GM12872 (cell line): Measurements from ENCODE around the gene SFT2D1.

Experiments
- TF ChIP-seq, protein P1 (sequence below): IDR thresholded peaks from 3 replicates; pipeline ENCODE4 v1.5.1; 2011; ENCODE audit warnings: low read depth, mild to moderate bottlenecking, low read length, moderate library complexity; ENCODE audit not compliant: insufficient read depth

SFT2D1 gene

DNA sequence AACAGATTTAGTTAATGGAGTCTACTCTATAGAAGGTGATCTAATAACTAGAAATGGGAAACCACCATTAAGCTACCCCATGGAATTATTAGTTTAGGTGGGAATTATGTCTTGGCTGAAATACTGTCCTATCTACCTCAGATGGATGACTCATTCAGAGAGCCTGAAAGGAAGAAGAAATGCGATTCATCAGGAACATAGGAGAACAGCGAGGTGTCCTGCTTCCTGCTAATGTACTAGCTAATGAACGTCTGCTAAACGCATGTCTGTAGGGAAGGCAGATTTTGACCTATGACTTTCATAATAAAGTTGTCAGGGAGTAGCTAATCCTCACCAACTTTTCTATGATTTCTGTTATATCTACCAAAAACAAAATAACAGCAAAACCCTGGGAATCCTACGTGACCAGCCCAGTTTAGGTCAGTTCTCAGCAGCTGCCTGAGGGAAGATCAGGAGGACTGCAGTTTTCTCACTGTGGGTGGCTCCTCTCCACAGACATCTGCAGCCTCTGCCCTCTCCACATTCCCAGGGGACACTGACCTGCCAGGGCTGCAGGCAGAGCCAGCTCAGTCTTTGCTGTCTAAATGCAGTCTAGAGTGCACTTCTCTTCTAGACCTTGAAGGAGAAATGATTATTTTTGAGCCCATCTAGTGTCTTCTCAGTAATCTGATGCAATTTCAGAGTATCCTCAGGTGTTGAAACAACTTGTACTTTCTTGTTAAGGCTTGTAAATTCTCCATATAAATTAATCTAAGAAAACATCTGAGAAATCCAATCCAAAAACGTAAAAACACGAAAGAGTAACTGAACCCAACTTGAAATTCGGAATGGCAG is 18.1 kb upstream of the SFT2D1 start:
- TF ChIP-seq, protein P1, sequence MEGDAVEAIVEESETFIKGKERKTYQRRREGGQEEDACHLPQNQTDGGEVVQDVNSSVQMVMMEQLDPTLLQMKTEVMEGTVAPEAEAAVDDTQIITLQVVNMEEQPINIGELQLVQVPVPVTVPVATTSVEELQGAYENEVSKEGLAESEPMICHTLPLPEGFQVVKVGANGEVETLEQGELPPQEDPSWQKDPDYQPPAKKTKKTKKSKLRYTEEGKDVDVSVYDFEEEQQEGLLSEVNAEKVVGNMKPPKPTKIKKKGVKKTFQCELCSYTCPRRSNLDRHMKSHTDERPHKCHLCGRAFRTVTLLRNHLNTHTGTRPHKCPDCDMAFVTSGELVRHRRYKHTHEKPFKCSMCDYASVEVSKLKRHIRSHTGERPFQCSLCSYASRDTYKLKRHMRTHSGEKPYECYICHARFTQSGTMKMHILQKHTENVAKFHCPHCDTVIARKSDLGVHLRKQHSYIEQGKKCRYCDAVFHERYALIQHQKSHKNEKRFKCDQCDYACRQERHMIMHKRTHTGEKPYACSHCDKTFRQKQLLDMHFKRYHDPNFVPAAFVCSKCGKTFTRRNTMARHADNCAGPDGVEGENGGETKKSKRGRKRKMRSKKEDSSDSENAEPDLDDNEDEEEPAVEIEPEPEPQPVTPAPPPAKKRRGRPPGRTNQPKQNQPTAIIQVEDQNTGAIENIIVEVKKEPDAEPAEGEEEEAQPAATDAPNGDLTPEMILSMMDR: no peak

DNA sequence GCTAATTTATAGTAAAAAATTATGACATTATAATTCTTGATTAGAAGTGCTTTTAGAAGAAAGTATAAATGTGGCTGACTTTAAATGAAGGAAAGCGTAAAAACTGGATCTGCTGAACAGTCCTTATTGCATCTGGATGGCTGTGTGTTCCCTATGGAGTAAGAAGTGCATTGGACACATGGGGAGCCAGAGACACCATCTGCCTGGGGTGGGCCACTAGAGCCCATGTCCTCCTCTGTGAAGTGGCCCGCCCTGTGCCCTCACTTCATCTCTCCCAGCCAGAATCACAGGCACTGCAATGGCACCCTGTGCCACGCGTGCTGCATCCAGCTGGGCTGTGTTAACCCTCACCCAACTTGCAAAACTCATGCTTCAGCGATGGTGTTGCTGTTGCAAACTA is 13.2 kb upstream of the SFT2D1 start:
- TF ChIP-seq, protein P1: no peak

DNA sequence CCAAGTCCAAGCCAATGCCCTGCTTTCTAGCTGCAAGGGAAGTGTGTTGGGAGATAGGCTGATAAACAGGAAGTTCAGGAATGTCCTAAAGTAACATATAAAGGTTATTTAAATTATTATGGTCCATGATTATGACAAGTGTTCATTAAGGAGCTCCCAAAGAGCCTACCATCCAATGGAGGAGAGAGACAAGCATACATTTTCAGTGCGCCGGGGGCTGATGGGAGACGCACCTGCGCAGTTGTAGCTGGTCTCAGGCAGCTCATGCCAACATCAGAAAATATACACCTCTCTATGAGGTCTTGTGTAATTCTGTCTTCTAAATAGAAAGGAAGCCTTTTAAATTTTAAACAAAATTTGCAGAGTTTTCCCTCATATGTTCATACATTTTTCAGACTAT is 12.6 kb upstream of the SFT2D1 start:
- TF ChIP-seq, protein P1: no peak

DNA sequence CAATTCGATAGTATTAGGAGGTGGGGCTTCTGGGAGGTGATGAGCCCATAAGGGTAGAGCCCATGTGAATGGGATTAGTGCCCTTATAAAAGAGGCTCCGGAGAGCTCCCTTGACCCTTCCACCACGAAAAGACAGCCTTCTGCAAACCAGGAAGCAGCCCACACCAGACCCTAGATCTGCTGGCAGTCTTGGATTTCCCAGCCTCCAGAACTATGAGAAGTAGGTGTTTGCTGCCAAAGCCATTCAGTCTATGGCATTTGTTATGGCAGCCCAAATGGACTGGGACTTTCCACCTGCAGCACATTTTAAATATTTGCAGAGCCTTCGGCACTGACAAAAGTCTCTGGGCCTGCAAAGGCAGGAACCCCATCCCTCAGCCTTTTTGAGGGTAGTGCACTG is 11.8 kb upstream of the SFT2D1 start:
- TF ChIP-seq, protein P1: no peak

DNA sequence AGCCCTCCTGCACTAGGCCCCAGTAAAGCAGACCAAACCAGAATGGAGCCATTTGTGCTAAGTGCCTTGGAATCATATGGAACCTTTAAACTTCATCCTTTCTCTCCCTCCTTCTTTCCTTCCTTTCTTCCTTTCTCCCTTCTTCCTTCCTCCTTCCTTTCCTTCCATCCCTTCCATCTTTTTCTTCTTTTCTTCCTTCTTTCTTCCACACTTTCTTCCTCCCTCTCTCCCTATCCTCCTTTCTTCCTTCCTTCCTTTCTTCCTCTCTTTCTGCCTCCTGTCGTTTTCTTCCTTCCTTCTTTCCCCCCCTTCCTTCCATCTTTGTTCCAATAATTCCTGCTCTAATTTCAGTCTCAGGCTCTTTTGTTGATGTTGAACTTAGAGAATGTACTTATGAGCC is 11.2 kb upstream of the SFT2D1 start:
- TF ChIP-seq, protein P1: no peak

DNA sequence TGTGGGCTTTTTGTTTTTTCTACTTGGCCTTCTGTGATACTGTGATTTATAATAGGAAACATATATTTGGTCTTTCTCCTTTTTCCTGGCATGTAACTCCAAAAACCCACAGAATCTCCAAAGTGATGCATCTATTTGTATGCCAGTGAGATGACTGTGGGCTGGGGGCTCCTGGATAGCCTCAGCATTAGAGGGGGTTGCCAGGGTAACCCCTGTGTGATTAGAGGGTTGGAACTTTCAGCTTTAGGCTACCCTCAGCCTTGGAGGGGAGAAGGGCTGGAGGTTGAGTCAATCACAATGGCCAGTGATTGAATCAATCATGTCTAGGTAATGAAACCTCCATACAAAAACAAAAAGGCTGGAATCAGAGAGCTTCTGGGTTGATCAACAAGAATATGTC is 10.6 kb upstream of the SFT2D1 start:
- TF ChIP-seq, protein P1: no peak

DNA sequence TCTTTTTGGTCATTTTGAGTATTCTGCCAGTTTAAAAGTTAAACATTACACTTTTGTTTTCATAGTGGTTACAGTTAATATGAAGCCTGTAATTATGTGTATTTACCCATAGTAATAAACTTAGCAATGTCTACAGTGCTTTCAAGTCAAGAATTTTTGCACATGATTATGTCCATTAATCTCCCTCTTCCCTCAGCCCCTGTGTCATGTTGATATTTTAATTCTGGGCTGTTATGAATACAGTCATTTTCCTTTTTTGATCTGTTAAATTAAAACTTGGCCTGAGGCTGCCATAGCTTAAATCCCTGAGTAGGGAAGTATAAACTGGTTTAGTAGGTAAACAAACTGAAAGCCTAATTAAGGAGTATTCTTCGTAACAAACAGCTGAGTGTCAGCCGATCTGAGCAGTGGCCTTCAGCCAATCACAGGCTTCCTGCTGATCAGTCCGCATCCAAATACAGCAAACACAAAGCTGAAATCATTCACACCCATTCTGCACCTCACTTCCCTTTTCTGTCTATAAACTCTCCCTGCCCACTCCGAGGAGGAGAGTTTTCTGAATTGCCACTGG is 9.5 kb upstream of the SFT2D1 start:
- TF ChIP-seq, protein P1: no peak
